HG03139 (cell line): ENCODE measurements around the gene C4orf51.
A peak's percentile ranks its signal among the peaks of the same experiment; 100 is the strongest.

Experiments
- ATAC-seq: cut with Tn5 transposase; IDR thresholded peaks from one replicate; pipeline ENCODE4 v1.9.1; 2021; ENCODE audit not compliant: unreplicated experiment

The C4orf51 gene

DNA sequence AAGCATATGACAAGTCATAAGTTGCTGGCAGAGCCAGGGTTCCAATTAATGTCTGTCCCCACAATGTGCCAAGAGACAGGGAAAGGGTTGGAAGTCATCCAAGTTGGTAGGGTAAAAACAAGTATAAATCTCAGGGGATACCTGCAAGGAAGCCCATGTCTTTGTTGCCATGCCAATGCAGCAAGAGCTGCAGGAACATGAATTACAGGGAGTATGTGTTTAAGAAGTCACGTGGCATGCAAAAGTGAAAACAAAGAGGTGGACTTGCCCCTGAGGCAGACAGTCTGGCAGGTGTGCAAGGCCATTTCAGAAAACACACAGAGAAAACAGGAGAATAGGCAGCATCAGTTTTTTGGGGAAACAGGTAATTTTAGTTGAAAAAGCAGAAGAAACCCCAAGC, 29.4 kb downstream of the C4orf51 start:
- no peak for ATAC-seq

DNA sequence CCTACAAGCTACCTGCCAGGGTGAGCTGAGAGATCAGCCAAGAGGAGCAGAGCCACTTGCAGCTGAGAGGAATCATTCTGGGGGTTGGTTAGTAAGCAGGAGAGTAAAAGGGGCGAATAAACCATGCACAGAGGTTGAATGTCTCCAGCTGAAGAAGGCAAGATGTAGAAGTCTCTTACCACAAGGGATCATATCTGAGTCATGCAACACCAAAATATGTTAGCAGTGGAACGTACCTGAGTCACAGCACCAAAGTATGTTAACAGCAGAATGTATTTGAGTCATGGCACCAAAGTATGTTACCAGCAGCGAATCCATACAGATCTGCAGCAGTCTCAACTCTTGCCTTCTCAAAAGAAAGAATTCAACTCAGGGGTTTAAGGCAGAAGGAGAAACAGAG, 29.9 kb downstream of the C4orf51 start:
- ATAC-seq, result peak; percentile 75

DNA sequence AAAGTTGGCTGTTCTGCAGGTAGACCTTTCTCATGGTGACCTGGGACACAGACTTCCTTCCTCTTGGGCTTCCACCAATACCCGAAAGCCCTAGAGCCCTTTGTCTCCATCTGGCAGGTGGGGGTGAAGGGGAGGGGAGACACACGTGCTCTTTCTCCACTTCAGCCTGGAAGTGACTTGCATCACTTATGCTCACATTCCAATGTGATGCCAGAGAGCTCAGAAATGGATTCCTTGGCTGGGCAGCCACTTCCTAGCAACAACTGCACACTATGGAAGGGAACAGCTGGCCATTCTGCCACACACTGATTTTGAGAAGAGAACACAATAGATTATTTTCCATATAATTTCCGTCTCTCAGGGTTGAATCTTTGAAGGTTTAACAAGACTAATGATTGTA, 36.3 kb downstream of the C4orf51 start:
- ATAC-seq, result no peak

DNA sequence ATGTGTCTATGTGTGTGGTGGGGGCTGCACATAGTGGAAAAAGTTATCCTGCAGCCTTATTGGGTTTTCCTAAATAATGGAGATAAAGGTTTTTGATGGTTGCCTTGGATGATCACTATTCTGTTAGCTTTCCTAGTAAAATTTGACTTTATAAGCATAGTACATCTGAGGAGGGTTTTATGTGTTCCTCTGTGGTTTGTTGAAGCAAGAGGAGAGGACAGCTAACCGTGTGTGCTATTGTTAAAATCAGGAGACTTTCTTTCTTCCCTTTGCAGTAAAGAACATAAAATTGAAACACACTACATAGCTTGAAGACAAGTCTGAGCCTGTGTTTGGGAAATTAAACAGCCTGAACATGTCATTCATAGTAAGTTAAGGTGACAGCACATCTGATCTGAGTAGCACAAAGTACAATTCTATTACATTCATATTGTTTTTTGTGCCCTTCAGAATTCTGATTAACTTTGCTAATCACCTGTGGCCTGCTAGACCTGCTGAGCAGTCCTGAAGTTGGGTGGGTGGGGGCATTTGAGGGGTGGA, 36.8 kb downstream of the C4orf51 start:
- no peak for ATAC-seq

DNA sequence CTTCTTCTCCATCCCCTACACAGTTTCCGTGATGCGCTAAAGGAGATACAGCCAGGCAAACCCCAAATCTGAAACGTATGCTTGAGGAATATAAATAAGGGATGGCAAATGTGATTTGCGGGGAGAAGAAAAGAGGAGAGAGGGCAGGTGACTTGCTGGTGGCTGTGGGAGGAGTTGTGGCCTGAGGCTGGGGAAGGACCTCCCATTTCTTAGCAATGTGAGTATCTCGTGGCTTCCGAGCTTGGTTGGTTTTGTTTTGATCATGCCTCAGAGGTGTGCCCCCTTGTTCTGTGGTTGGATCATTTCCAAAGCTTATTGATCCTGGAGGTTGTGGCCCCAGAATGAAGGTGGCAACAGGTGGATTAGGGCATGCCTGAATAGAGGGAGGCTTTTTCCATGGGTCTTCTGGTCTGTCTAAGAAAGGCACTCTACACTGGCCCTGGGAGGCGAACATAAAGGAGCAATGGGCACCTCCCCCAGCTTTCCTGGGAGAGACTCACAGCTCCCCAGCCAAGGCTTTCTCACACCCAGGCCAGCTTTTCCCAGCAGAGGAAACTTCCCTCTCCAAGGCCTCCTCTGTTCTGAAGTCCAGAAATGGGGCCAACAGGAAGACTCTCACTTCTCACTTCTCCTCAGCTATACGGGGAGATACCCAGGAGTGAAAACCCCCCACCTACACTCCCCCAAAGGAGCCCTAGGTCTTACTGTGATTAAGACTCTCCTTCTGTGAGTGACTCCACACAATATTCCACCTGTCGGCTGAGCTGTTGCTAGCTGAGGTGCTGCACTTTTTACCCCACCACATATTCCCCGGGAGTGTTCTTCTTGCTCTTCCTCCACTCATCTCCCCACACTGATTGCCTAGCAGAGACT, 40.0 kb downstream of the C4orf51 start:
- peak; percentile 76 for ATAC-seq

DNA sequence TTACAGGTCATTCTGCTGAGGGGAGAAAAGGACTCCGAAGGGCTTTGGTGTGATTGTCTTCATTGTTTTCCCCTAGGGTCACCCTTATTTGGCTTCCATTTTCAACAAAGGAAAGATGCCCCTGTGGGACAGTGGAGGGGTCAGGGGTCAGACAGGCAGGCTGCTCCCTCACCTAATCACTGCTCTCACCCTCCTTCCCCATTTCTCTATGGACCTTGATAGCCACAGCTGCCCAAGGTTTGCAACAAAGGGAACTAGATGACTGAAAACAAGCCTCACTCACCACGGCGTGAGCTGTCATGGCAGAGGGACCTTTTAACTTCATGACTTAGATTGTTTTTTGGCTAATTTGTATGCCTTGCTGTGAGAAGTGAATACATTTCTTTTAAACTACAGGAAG, 40.7 kb downstream of the C4orf51 start:
- ATAC-seq, result no peak

DNA sequence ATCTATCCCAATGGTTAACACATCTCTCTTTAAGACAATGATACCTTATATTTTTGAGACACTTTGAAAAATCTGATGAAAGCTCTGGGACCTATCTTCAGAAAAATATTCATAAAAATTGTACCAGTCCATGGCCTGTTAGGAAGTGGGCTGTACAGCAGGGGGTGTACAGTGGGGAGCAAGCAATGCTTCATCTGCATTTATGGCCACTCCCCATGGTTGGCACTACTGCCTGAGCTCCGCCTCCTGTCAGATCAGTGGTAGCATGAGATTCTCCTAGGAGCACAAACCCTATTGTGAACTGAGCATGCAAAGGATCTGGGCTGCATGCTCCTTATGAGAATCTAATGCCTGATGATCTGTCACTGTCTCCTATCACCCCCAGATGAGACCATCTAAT, 42.6 kb downstream of the C4orf51 start:
- ATAC-seq, result no peak

DNA sequence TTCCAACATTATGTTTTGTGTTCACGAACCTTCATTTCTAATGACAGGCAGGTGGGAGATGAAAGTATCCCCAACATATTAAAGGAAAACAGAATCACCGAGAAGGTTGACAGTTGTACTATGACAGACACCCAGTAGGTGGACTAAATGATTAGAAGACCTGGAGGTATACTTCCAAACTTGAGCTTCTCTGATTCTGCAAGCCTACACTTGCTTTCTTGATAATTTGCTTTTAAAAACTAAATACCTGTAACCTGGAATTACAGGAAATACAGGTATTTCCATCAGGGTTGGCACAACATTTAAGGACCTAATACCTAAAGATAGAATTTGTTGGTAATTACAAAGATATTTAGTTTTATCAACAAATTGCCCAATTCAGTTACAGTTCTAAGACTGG, 43.4 kb downstream of the C4orf51 start:
- ATAC-seq, result no peak

DNA sequence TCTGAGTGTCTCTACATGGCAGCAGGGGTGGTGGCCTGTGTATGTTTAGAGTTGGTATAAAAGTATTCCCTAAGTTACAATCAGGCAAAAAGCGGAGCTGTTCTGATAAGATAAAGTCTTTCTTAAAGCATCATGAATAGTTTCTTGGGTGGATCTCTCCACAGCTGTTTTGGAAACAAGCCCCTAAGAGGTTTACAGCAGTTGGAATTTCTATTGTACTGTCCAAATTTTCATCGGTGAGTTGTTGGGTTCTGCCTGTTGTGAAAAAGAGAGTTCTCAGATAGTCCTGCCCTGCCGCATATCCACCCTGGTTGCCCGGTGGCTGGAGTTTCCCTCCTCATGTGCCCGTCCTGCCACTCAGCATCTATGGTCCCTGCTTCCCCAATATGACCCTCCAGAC, 50.1 kb downstream of the C4orf51 start:
- ATAC-seq, result no peak

DNA sequence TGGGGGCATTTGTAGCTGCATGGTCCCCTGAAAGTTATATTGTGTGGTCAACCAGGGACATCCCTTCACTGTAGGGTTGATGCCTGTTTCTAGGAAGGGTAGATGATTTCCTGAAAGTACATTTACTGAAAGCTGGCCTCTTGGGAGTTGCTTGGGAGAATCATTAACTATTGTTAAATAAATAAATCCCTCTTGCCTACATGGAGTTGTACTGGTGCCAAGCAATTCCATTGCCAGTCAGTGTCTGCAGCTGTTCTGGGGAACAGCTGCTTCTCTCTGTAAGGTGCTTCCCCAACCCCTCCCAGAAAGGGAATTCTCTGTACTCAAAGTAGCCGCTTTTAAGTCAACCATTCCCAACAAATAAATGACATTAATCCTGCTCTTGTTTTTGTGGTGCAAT, 51.1 kb downstream of the C4orf51 start:
- ATAC-seq, result no peak

DNA sequence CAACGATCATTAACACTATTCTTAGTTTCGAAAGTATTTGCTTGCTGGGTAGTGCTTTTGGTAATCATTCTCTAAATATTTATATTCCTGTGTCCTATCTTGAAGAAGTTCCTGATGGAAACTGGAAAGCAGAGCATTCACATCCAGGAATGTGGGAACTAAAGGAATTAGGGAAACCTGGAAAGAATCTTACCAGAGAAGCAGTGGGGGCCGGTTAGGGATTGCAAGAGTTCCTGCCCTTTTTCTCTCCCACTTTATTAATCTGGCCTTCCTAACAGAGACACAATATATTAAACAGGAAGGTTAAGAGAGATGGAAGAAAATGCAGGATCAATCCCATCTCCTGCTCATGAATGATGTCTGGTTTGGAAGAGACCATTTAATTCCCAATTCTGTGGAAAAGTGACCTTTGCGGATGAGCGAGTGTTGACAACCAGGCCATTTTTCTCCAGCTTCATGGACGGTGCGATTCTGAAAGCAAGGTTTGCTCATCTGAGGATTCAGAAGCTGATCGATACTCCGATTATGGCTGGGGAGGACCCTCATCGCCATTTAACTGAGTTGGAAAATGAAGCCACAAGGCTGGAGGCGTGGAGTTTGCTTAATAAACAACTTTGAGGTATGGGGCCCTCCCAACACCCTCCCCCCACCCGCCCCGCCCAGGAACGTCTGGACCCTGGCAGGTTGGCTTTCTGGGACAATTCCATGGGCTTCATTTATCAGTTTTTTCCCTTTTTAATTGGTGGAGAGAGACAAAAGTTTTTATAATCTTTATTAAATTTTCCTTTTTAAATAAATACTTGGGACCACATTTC, 52.3 kb downstream of the C4orf51 start:
- ATAC-seq, result no peak

DNA sequence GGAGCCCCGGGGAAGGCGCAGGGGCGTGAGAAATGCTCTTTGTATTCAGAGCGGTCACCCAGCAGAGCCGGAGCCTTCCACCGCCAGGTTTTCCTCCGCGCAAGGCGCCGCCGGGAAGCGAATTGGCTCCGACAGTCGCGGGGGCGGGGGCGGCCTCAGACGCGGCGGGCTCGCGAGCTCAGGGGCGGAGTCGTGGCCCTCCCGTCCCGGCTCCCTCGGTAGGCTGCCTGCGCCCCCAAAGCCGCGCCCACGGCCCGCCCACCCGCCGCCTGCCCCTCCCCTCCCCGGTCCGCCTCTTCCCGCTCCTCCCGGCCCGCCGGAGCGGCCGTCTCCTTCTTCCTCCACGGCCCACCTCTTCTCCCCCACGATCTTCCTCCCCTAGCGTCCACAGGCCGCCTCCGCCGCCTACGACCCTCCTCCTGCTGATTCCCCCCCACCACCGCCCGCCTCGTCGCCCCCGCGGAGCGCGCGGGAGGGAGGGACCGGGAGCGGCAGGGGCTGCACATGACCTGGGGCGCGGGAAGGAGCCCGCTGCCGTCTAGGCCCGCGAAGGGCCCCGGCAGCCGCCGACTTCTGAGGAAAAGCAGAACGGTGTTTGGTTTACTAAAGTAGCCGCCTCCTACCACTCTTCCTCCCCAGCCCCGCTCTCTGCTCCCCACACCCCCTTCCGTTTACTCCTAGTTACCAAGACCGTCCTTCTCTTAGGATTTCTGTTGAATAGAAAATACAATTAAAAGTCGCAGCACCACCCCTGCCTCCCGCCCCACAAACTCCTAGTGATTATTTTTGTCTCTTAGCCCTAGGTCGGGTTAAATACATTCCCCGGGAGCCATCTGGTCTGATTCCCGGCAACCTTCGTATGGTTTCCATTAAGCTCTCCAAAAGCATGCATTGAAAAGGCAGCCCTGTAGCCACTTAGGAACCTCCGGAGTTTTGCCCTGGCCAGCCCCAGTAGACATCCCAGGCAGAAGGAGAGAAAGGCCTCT, 53.2 kb downstream of the C4orf51 start:
- ATAC-seq, result peak; percentile 87

DNA sequence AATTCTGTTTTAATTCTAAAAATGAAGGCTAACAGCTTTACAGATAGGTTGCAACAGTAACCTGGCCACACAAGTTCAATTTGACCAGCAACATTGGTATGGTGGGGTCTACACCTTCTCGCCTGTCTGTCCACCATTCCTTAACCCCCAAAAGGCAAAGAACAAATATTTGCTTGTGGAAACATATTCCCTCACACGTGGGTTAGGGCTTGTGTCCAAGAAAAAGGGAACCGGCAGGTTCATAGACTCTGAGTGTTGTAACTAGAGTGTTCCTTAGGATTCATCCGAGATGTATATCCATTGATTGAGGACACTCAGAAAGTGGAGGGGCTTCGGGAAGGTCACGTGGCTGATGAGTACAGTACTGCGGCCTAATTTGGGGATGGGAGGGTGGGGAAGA, 54.1 kb downstream of the C4orf51 start:
- ATAC-seq, result no peak

DNA sequence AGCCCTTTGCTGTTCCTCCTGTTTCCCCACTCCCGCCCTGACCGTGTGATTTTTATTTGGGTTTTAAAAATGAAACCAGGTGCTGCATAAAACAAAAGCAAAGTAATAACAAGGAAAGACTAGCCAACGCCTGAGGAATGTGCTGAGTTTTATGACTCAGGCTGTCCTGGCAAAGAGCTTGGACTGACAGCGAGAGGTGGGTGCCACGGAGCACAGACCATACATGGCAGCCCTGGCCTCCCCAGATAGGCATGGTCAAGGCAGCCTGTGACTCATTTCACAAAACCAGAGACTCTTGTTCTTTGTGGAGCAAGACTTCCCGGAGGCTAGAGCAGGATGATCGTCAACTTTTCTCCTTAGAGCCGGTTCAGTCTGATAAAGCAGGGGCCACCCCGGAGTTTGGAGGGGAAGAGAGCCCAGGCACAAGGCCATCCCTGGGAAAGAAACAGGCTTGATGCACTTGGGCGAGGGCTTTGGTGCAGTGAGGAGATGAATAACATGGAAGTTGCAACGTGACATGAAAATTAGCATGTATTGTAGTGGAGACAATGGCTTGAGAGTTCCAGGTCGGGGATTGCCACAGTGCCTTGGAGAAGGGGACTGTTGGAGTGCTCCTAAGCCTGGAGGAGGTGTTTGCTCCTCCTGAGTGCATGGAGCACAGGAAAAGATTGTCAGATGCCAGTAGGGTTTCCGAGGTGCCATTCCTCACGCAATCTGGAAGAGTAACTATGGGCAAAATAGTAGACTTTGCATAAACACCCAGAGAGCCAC, 54.8 kb downstream of the C4orf51 start:
- no peak for ATAC-seq

DNA sequence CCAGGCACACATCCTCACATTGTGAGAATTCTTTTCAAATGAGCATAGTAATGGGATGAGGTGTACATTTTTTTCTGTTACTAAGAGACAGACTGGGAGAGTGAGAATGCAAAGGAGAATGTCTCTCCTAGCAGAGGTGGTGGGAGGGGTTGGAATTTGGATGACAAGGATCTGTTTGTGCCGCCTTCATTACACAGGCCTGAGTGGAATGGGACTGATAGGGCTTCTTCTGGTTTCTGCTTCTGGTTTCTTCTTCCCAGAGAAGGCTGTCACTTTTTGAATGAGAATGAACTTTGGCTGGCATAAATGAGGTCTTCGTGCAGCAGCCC, 55.4 kb downstream of the C4orf51 start:
- no peak for ATAC-seq

DNA sequence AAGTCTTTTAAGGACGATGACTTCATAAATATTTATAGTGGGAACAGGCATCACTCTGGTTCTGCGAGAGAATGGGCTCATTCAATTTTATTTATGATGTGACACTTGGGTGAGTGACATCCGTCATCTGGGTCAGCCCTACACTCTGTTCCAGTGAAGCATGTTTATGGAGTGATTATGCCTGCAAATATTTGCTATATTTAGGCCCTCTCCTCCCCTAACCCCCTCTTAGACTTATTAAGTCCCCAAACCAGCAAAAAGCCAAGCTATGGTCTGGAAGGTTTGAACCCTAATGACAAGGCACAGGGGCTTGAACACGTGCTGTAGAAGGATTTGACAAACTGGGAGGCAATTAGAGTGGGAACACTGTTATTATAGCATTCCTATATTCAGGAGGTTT, 55.9 kb downstream of the C4orf51 start:
- ATAC-seq, result no peak

DNA sequence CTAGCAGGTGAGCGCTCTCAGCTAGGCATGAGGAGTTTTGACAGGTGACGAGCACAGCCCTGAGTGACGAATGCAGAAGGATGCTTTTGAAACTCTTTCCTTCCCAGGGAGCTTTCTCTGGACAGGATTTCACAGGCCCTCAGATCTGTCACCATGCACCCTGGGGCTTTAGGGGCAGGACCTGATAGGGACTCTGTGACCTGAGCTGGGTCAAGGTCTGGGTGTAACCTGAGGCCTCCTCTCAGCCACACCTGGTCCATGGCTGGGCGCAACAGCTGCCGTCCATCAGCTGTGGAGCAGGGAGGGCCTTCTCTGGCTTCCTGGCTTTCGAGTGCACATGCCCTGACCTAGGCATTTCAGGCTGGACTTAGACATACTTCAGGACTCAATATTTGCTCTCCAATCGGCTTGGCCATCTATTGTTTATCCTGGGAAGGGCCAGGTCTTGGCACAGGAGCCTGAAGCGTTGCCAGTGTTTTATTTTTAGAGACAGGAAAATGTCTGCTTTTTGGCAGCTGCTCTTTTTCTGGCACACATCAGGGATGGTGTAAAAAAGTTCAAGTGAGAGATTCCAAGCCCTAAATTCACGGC, 56.4 kb downstream of the C4orf51 start:
- no peak for ATAC-seq

DNA sequence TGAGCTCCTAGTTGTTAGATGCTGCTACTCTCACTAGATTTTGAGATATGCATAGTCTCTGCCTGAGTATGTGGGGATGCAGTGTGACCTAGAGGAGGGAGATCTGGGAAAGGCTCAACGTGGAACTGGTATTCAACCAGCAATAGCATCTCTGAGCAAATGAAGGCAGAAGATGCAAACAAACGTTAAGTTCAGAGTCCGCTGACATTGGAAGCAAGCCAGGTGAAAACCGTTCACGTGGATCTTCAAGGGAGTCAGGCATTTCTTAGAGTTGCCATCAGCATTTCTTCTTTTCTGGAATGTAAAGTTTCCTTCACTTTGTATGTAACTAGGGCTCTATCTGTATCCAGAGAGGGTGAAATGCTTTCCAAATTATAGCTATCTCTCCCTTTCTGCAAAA, 59.9 kb downstream of the C4orf51 start:
- no peak for ATAC-seq

DNA sequence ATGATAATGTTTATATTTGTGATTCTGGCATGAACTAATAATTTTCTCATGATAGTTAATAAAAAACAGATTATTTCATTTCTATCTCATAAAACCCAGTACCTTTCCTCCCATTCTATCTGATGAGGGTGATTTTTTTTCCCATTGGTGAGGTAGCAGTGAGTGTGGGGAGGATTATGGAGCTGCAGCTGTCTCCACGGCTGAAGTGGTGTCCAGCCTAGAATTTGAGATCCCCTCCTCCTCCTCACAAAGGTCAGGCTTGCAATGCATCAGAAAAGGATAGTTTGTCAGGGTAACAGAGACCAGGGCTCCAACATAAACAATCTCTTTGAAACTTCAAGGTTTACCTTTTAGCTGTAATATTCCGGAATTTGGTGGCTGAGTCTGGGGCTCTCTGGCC, 60.9 kb downstream of the C4orf51 start:
- ATAC-seq, result no peak

DNA sequence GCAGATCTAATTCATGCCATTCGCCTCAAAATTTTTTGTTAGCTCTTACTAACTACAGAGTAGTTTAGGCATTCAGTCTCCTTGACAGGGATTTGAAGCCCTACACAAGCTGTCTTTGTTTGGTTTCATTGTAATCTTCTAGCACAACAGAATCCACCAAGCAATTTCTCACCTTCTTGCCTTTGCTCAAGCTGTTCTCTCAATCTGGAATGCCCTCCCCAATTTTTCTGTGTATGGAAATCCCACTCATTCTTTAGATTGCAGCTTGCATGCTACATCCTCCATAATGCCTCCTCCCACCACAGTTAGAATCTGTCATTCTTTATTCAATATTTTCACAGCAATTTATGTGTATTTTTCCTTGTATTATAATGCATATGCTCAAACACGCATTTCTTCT, 63.7 kb downstream of the C4orf51 start:
- ATAC-seq, result no peak
